AG10803 (cell line): ENCODE results near the gene KRT80.

Experiments used
- DNase-seq: peaks from one replicate; pipeline ENCODE4 v3.0.0; 2010; ENCODE audit warnings: low read depth
- H3K4me3 ChIP-seq: 2 replicates; pipeline ENCODE4 v1.5.1; 2011; ENCODE audit warnings: mild to moderate bottlenecking, low read length, control low read depth
- TF ChIP-seq, protein P1 (sequence below): conservative IDR thresholded peaks from 2 replicates; pipeline ENCODE4 v1.5.1; 2011; ENCODE audit warnings: mild to moderate bottlenecking, low read length, control low read depth, inconsistent platforms

Gene KRT80

DNA sequence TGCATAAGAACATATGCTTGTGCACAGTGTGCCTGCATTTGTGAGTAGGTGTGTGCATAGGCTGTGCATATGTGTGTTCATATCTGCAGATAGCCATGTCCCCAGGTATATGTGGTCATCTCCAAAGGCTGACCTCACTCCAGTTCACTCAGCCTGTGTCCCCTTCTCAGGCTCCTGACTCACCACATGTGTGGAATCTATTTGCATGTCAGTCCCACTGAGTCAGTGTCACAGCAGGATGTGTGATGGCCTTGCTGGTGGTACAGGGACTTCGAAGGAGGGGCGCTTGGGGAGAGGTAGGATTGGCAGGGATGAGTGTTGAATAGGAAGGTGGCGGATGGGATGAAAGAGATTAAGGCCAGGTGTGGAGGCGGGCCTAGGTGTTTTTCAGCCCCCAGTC is 35.5 kb downstream of the KRT80 start:
- no peak for DNase-seq
- TF ChIP-seq, protein P1, sequence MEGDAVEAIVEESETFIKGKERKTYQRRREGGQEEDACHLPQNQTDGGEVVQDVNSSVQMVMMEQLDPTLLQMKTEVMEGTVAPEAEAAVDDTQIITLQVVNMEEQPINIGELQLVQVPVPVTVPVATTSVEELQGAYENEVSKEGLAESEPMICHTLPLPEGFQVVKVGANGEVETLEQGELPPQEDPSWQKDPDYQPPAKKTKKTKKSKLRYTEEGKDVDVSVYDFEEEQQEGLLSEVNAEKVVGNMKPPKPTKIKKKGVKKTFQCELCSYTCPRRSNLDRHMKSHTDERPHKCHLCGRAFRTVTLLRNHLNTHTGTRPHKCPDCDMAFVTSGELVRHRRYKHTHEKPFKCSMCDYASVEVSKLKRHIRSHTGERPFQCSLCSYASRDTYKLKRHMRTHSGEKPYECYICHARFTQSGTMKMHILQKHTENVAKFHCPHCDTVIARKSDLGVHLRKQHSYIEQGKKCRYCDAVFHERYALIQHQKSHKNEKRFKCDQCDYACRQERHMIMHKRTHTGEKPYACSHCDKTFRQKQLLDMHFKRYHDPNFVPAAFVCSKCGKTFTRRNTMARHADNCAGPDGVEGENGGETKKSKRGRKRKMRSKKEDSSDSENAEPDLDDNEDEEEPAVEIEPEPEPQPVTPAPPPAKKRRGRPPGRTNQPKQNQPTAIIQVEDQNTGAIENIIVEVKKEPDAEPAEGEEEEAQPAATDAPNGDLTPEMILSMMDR: no peak
- no peak overlapping the region for H3K4me3 ChIP-seq

DNA sequence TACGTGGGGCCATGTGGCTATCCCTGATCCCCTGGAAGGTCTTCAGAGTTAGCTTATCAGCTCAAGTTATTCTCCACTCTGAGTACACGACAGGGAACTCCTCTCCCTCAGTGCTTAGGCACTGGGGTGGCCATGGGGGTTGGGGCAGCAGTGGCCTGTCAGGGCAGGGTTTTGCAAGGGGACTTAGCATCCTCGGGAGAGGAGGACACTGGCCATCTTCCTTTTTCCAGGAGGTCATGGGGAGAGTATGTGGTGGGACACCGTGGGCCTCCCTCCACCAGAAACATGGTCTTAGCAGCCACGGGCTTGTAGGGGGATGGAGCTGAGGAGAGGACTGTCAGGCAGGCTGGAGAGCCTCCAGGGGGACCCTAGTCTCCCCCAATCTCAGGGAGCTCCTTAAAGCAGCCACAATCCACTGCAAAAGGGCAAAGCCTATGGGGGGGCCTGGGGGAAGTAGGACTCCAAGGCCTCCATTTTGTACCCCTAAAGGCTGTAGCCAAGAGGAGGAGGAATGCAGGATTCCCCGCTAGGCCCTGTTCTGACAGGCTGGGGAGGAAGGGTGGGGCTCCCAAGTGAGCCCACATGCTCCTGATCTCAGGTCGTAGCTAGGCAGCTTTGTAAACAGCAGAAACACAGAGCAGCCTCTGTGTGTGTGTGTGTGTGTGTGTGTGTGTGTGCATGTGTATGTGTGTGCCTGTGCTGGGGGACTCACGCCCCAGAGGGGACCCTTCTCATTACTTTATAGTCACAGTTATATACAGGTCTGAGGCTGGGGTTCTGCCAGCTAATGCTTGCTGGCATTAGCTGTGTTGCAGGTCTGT is 36.6 kb downstream of the KRT80 start:
- TF ChIP-seq, protein P1: no peak
- peak; percentile 61 for DNase-seq
- H3K4me3 ChIP-seq: no peak overlapping the region

DNA sequence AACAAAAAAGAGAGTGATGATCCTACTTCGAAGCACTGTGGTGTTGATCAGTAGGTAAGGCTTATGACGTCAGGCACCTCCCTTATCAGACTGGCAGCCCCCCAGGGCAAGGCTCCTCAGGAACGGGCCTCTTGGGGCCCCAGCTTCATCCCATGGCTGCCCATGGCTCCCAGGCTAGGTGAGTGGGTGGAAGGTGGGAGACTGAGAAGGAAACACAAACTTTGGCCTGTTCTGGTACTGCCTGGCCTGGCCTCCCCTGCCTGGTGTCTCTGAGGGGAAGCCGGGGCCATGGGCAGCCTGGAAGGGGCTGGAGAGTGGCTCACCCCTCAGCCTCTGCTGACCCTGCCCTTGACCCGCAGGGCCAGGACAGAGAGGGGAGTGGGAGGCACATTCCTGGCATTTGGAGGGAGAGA is 38.9 kb downstream of the KRT80 start:
- no peak overlapping the region for H3K4me3 ChIP-seq
- no peak for DNase-seq
- TF ChIP-seq, protein P1: no peak

DNA sequence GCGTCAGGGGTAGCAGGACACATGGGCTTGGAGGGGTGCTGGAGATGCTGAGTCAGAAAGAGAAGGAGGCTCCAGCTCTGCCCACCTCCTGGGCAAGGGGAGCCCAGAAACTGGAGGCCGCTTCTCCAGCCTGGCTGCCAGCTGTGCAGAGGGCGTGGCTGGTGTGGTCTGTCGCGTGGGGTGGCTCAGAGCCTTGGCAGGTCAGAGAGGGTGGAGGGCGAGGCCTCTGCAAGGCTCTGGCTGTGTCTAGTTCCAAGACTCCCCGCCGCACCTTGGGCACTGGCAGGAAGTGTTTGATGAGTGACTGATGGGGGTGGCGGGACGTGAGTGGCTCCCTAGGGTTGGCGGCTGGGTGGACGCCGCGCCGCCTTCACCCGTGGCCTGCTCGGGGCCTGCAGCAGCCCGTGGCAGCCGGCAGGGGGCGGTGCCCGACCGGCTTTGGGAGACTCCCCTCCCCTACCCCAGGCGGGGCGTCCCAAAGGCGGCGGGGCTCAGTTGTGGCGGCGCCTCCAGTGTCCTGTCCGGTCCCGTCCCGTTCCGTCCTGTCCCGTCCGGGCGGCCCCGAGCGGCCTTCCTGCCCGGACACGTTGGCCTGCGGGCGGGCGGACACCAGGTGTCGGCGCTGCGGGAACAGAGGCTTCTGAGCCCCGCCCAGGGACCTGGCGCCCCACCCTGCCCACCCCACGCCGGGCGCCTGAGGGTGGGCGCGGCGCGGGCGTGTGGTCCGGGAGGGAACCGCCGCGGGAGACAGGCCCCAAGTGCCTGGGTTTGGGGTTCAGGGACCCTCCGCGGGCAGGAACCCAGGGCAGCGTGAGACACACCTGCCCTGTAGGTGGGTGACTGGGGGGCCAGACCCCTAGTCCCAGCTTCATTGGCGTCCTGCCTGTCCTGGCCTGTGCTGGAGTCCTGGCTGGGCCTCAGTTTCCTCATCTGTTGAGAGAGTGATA is 39.7 kb downstream of the KRT80 start:
- DNase-seq: peak; percentile 68
- H3K4me3 ChIP-seq: peak overlapping the region; percentile 41
- TF ChIP-seq, protein P1: peak; percentile 68

DNA sequence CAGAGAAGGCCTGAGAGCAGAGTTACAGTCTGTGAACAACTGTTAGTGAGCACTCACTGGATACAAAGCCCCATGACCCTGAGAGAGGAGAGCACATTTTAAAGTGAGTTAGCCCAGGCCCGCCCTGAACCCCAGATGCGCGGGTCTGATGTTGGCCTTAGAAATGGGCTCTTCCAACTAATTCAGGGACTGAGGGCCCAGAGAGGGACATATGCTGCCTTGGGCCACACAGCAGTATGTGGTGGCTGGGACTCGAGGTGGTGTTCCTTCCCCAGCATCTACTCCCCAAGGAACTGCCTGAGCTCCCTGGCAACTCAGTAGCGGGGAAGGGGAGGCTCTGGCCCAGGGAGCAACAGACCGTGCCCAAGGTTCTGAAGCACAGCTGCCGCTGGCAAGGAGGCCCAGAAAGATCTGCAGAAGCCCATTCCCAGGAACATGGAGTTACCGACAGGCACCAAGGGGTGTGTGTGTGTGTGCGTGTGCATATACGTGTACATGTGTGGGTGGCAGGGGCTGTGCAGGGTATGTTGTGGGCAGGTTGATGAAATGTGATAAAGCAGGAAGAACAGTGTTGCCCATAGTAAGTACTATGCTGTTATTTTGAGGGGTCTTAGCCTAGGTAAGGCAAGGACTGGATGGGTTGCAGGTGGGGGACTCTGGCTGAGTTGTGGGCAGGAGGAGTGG is 40.5 kb downstream of the KRT80 start:
- TF ChIP-seq, protein P1: no peak
- no peak for DNase-seq
- H3K4me3 ChIP-seq: no peak overlapping the region

DNA sequence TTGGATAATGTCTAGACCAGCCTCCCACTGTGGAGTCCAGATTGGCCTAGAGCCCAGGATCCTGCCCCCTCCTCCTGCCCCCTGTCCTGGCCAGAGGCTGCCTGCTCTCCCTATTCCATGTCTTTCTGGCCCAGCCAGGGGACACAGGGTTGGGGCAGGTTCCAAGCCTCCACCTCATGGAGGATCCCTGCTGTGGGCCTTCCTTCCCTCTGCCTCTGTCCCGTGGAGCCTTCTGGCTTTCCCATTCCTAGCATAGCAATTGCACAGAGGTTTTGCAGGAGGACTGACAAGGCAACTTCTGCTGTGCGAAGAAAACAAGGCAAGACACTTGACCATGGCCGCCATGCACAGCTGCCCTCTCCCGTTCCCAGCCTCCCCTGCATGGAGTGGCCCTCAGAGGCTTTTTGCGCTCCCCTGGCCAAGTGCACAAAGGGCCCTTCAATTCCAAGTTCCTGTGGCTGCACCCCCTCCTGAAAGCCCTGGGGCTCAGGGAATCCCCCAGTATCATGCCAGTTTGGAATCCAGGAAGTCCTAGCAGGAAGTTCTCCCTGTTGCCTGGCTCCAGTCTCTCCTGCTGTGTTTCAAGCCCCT is 42.1 kb downstream of the KRT80 start:
- TF ChIP-seq, protein P1: no peak
- no peak overlapping the region for H3K4me3 ChIP-seq
- DNase-seq: no peak
